Skeletal muscle tissue (tissue), 5 donors: ENCODE data around the gene TRMT44. TPM values are rescaled to one million over a fixed set of nuclear protein-coding genes. Genes with fewer than 3 reads are reported as not detected.

Experiments
- H3K27ac ChIP-seq: one replicate; pipeline ENCODE4 v1.7.0; 2013; ENCODE audit warnings: mild to moderate bottlenecking, low read depth, low read length, inconsistent platforms
- H3K27me3 ChIP-seq, 3 donors: one replicate each; pipeline ENCODE4 v1.7.0; 2013; ENCODE audit warnings: low read length in 3 of 3; ENCODE audit not compliant: control insufficient read depth in 3 of 3, insufficient read depth in 3 of 3
- H3K36me3 ChIP-seq, 3 donors: one replicate each; pipeline ENCODE4 v1.7.0; 2013; ENCODE audit warnings: low read length in 3 of 3; ENCODE audit not compliant: control insufficient read depth in 3 of 3, insufficient read depth in 3 of 3
- H3K4me1 ChIP-seq, 3 donors: one replicate each; pipeline ENCODE4 v1.7.0; 2013; ENCODE audit warnings: low read length in 3 of 3, mild to moderate bottlenecking in 3 of 3; ENCODE audit not compliant: control insufficient read depth in 3 of 3, insufficient read depth in 3 of 3
- H3K4me3 ChIP-seq, 3 donors: one replicate each; pipeline ENCODE4 v1.7.0; 2013; ENCODE audit warnings: low read length in 3 of 3
- H3K9ac ChIP-seq, 3 donors: one replicate each; pipeline ENCODE4 v1.7.0; 2013; ENCODE audit warnings: low read length in 3 of 3, mild to moderate bottlenecking in 3 of 3, moderate library complexity in 2 of 3, low read depth in 1 of 3
- H3K9me3 ChIP-seq, 3 donors: one replicate each; pipeline ENCODE4 v1.7.0; 2013; ENCODE audit warnings: low read length in 3 of 3; ENCODE audit not compliant: control insufficient read depth in 3 of 3
- small RNA-seq: library from RNA; depleted of rRNA; stranded (forward); fragments of <200 nt; gene quantifications from one replicate; pipeline ENCODE3, GENCODE V24; 2014
- total RNA-seq: library from RNA; depleted of rRNA; stranded (reverse); fragments of >200 nt; gene quantifications from one replicate; pipeline ENCODE4 v1.2.3, GENCODE V29; 2014
- donor health status: Osteomylitis.

Gene TRMT44
- total RNA-seq, 1 donor from 2014 or later = 11.0 TPM

GRCh38 chr4:8523766-8524165 is 83.2 kb downstream of the TRMT44 start:
- H3K27me3 ChIP-seq = peaks cover 0 to 4% (median 3%) of the 10 kb centered on the region in 3 donors
- no peak overlapping the region for H3K4me3 ChIP-seq
- no peak overlapping the region for H3K9ac ChIP-seq
- no peaks in the 10 kb centered on the region for H3K4me1 ChIP-seq
- H3K27ac ChIP-seq = no peak overlapping the region
- peaks cover 0 to 2% (median 0%) of the 10 kb centered on the region in 3 donors for H3K9me3 ChIP-seq
- no peaks in the 10 kb centered on the region for H3K36me3 ChIP-seq

GRCh38 chr4:8524595-8525382 is 84.2 kb downstream of the TRMT44 start:
- no peak overlapping the region for H3K27ac ChIP-seq
- H3K9me3 ChIP-seq = peaks cover 0 to 2% (median 0%) of the 10 kb centered on the region in 3 donors
- H3K9ac ChIP-seq = no peak overlapping the region
- H3K4me1 ChIP-seq = no peaks in the 10 kb centered on the region
- H3K36me3 ChIP-seq = no peaks in the 10 kb centered on the region
- no peak overlapping the region for H3K4me3 ChIP-seq
- peaks cover 0 to 4% (median 3%) of the 10 kb centered on the region in 3 donors for H3K27me3 ChIP-seq

DNA sequence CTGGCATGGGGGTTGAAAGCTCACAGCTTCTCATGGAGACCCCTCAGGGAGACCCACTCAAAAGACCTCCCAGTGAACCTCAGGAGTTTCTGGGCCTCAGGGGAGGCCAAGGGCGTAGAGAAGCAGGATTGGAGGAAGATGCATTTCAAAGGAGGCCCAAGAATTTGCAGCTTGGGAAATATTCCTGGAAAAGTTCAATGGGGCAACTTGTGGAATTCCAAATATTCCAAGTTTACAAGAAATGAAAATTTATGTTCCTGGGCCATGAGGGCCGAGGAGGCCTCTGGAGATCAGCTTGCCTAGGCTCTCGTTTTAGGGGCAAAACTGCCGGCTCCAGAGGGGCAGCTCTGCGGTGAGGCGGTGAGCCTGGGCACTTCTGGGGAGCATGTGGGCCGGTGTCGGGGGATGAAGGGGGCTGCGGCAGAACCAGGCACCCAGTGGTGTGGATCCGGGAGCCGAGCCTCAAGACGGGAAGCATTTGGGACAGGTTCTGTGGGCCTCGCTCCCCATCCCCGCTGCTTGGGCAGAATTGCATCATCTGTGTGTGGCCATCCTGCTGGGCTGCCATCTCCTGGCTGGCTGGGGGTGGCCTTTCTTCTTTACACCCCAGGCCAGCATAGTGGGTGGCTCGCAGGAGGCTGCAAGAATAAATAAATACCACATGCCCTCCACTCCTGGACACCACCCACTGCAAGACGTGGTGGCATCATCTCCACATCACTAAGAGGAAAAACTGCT is 85.0 kb downstream of the TRMT44 start:
- no peak overlapping the region for H3K4me3 ChIP-seq
- no peak overlapping the region for H3K27ac ChIP-seq
- H3K9ac ChIP-seq = no peak overlapping the region
- peaks cover 0 to 4% (median 0%) of the 10 kb centered on the region in 3 donors for H3K27me3 ChIP-seq
- H3K36me3 ChIP-seq = no peaks in the 10 kb centered on the region
- H3K4me1 ChIP-seq = no peaks in the 10 kb centered on the region
- H3K9me3 ChIP-seq = peaks cover 0 to 2% (median 0%) of the 10 kb centered on the region in 3 donors

Small RNA genes lying within 50 kb of the gene (small RNA-seq; reads per million reads assigned to genes)
- not detected for gene RNA5SP152

Other genes with a start within 250 kb of the TRMT44 start
- 13.0 TPM for gene SH3TC1, start 241.5 kb upstream of the TRMT44 start, total RNA-seq
- 20.9 TPM for gene HTRA3, start 171.0 kb upstream of the TRMT44 start, total RNA-seq
- gene ACOX3, start 54 bp upstream of the TRMT44 start, total RNA-seq = 21.9 TPM
- gene GPR78, start 139.6 kb downstream of the TRMT44 start, total RNA-seq = 0.52 TPM
- gene CPZ, start 152.0 kb downstream of the TRMT44 start, total RNA-seq = 11.5 TPM